SIG-M5 treated with dmso at 0.1 percent for 504 hours (cell line): Measurements from ENCODE around the gene MMP13.
"Not testable (repeated sequence)": the region's sequence is repeated elsewhere in the genome, so short reads cannot be mapped to it uniquely, and the experiment has no call there.

Source experiments
- DNase-seq: peaks from one replicate; lab custom pipeline; 2025; ENCODE audit not compliant: unreplicated experiment; lab: John Stamatoyannopoulos, UW

The MMP13 gene

DNA sequence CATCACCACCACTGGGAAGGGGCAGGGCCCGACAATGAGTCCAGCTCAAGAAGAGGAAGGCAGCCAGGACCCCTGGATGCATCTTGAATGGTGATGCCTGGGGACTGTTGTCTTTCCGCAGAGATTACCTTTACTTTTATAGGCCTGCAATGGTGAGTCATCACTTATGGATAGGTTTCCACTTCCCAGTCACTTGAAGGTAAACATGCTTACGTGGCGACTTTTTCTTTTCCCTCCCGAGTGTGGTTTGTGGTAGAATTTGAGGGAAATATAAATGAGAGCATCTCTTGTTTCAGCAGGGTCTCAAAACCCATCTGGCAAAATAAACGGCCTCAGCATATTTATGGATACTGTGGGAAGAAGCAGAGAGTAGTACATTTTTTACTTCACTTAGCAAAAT is at the start of gene MMP13:
TSS of gene MMP13 (minus strand) at position 109 of the 400 bp plus-strand sequence. CDS start at position 82, 27 bp downstream.
- no peak for DNase-seq

DNA sequence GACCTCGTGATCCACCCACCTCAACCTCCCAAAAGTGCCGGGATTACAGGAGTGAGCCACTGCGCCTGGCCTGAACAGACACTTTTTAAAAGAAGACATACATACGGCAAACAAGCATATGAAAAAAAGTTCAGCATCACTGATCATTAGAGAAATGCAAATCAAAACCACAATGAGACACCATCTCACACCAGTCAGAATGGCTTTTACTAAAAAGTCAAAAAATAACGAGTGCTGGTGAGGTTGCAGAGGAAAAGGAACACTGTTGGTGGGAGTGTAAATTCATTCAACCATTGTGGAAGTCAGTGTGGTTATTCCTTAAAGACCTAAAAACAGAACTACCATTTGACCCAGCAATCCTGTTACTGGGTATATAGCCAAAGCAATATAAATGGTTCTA is 48.7 kb upstream of the MMP13 start:
- not testable (repeated sequence) for DNase-seq

DNA sequence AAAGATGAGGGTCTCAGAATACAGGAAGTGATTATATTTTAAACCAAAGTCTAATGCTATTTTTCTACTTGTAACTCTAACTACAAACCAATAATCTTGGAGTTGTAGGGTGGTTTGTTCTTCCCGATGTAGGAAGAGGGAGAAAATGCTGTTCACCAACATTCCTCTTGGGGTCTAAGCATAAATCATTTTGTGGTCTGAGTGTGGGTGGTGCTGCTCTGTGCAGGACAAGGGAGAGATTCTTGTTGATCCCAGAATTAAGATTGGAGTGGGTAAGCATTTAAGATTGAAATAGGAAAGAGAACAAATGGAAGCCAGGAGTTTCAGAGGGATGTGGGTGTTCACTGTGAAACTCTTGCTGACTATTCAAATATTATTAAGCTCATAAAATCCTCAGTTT is 38.6 kb upstream of the MMP13 start:
- no peak for DNase-seq

DNA sequence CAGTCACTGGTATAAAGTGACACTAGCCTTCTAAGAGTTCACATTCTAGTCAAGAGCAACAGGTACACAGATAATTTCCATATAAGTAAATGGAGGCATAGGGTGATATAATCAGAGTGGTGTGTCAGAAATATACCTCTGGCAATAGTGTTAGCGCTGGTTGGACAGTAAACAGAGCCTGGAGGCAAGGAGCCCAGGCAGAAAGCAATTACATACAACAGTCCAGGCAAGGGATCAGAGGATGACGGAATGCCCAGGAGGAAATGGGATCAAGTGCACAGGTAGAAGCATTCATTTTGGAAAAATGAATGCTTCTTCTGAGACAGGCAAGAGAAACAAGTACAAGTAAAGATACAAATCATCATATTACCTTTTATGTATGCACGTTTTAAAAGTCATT is 36.2 kb upstream of the MMP13 start:
- no peak for DNase-seq

DNA sequence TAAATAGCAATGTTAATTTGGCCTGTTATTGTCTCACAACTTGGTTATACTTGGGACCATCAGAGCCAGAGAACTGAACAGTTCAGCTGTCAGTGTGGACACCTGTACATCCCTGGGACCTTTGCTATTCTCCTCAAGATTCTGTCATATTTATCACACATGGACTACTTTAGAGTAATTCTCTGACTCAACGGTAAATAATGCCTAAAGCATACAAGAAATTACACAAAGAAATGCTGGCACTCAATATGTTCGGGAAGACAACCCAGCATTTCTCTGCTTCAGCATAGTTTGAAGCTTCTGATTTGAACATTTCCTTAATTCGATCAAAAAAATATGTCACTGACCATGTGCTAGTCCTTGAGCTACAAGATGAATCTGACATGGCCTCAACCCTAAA is 34.6 kb upstream of the MMP13 start:
- DNase-seq, result no peak

DNA sequence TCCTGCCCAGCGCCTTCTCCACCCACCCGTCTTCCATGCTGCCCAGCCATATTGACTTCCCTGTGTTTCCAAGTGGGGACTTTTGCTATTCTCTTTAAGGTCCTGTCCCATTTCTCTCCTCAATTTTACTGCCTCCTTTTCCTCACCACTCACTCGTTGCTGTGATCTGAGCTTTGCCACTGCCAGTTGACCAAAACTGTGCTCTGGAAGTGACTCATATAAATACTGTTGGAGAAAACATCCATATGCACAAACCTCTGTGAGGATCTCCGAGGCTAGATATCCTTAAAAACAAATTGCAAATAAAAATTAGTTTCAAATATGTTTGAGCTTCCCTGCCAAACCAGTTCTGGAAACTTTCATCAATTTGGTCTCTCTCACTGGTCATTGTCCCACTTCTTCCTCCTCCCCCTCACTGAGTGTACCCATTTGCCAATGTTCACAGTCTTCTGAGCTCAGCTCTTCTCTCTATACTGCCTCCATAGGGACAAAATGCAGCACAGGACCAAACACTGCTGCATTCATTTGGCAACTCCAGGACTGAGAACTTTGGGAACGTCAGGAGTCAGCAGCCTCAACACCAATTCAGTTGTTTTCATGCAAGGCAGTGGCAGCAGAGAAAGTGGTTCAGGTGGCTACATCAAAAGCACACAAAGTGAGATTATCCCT is 34.0 kb upstream of the MMP13 start:
- no peak for DNase-seq

DNA sequence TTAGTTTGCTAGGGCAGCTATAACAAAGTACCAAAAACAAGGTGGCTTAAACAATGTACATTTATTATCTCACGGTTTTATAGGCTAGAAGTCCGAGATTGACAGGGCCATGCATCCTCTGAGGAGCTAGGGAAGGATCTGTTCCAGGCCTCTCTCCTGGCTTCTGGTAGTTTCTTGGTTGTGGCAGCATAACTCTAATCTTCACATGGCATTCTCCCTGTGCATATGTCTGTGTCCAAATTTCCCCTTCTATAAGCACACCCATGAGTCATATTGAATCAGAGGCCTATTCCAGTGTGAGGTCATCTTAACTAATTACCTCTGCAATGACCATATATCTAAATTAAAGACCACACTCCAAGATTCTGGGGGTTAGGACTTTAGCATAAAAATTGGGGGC is 31.3 kb upstream of the MMP13 start:
- no peak for DNase-seq

DNA sequence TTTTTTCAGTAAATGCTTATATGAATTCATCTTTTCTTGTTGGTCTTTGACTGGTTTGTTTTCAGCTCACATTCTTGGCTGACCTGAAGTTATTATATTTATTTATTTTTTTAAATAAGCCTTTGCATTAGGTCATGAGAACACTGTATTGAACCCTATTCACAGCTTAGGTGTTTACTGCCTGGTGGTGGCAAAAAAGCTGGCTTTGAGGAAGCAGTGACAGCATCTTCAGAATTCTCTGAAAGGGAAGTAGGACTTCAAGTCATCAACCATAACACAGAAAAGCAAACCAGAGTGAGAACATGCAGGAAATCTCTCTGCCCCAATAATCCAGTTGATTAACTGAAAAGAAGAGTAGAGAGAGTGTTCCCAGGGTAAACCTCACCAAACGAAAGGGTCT is 30.3 kb upstream of the MMP13 start:
- no peak for DNase-seq

DNA sequence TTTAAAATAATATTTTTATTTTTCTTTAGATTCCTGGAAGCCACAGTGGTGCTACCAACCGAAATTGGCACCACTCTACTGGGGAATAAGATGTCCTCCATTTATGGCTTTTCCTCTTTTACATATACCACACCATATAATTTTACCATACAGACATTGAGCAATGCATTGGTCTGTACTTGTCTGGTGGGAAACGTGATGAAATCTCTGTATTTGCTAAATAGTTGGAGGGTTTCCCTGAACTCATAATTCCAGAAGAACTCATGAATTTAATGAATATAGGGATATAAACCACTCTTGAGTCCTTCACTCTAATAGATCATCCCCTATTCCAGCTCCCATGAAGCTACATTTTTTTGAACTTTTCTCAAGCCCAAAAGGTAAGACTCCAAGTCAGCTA is 28.0 kb upstream of the MMP13 start:
- DNase-seq, result peak; percentile 1

DNA sequence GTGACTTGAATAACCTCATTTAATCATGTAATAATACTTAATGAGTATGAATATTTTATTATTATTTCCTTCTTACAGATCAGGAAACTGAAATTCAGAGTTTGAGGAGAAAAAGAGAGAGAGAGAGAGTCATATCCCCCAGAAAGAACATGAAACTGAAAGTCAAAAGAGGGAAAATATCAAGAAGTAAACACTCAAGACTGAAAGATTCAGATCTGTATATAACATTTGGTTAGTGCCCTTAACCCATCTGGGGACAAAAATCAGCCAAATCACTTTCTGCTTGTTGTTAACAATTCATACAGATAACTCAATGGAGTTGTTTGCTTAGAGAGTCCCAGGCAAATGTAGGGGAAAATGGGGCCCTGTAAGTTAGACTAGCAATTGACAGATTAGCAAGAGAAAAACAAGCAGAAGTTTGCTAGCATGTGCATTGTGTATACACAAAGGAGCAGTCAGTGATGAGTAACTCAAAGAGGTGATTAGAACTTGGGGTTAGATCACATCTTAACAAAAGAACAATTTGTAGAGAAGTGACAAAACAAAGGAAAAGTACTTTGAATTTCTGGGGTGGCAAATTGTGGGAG is 25.9 kb upstream of the MMP13 start:
- DNase-seq, result no peak

DNA sequence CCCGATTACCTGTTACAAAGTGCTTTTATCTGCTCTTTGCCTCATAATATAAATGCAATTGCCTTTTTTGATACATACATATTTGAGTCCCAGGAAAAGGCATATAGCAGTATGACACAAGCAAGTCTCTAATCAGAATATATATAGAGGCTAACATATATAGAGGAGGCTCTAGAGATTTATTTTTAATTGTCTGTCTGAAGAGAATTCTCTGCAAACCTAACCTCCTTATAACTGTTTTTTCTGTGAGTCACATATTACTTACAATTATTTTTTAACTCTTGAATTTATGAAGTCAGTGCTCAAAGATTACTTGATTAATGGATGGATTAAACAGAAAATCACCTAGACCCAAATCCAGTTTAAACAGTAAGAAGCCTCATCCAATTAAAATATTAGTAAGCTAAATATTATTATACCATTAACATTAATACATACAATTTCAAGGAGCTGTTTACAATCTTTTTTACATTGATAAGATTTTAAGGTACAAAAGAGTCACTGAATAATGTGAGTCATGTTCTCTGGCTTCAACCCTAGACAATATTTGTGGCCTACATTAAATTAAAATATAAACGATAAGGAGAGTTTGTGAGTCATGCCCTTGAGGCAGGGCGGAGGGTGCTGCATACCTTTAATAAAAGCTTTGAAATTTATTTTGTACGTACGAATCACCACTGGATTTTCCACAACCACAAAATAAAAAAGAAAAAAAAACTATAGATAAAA is 19.2 kb upstream of the MMP13 start:
- no peak for DNase-seq

DNA sequence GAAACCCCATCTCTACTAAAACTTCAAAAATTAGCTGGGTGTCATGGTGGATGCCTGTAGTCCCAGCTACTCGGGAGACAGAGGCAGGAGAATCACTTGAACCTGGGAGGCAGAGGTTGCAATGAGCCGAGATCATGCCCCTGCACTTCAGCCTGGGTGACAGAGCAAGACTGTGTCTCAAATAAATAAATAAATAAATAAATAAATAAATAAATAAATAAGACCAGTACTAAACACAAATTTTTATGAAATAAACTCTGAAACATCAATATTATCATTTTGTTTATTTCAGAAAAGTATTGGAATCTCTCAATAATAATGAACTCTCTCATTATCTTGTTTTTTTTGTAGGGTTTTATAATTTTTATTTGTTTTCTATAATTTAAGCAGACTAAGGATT is 18.2 kb upstream of the MMP13 start:
- not testable (repeated sequence) for DNase-seq

DNA sequence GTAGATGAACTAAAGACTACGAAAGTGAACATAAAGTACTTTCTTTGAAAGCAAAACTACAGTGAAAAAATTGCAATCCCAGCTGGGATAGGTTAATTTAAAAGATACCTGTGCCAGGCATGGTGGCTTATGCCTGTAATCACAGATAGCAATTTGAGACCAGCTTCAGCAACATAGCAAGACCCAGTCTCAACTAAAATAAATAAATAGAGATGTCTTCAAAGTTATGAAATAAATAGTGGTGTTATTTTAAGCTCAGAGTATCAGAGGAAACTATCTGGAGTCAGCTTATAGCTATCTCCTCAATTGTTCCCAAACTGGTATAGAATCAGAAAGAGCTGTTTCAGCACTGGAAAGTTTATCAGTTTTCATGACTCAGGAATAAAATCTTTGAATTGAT is 17.3 kb upstream of the MMP13 start:
- DNase-seq, result no peak

DNA sequence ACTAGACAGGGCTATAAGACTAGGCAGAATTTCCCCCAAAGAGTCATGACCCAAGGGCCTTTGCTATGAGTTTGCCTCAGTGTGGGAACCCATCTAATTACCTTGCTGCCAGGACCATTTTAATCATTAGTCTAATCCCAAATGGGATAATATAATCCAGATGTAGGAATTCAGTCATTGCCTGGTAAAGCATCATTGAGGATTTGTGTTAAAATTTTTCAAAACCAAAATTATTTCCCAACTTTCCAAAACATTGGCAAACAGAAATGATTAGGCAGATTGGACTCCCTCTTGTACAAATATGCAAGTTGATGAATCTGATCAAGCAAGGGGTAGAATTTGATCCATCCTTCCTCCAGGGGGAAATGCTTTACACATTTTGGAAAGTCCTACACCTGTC is 16.2 kb upstream of the MMP13 start:
- DNase-seq, result no peak

DNA sequence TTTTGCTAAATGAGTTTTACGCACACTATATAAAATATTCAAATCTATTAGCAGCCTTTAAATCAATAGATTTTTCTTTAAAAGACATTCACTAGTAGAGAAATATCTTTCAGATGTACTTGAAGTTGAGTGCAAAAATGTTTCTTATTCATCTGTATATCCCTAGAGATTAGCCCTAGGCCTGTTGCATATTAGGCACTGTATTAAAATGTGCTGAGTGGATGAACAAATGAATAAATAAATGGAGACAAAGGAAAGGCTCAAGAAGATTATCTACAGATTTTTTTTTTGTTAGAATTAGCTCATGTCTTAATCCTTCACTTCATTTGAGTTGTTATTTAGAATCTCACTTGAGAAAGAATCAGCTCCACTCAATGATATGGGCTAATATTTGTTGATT is 12.0 kb upstream of the MMP13 start:
- DNase-seq, result no peak

DNA sequence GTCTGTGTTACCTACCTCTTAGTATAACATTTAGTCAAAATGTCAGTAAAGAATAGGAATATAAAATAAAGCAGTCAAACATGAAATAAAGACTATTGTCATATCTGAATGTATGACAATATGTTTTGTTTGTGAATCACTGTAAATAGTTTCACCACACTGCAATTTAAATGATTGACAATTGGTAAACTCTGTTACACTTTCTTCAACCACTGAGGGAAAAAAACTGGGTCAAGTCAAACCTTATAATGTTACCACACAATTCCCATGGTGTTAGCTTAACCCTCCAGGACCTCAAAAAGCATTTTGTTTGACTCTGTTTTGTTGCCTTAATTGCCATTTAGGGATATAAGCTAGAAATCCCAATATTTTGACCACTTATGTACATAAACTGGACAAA is 10.5 kb upstream of the MMP13 start:
- DNase-seq, result no peak

DNA sequence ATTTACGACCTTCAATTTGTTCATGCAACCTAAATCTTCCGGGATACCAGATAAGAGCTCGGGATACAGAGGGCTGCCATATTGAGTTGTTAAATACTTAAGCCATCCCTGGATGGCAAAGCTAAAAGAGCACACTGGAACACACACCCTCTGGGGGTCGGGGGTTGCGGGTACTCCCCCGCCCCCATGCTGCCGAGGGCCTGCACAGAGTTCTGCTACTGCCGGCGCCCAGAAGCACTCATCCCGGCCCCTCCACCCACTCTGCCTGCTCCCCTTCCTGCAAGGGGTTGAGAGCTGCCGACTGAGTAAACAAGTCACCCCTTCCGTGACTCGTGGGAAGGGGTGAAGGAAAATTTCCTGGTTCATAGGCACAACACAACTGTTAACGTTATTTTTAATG is 9.3 kb upstream of the MMP13 start:
- DNase-seq, result no peak

DNA sequence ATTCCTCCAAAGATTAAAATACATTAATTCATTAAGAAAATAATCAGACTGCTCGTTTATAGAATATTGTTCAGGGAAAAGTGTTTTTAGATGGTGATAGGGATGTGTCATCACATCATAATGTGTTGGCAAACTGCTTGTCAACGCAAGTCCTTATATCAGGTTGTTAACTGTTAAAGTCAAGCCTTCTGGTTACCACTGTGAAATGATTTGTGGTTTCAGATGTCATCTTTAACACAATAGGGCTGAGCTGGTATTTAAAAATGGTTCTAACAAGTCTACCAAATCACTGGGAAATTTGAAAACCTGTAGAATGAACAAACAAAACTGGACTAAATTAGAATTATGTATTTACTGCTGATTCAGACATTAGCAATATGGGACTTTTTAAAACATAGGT is 2.4 kb upstream of the MMP13 start:
- no peak for DNase-seq

DNA sequence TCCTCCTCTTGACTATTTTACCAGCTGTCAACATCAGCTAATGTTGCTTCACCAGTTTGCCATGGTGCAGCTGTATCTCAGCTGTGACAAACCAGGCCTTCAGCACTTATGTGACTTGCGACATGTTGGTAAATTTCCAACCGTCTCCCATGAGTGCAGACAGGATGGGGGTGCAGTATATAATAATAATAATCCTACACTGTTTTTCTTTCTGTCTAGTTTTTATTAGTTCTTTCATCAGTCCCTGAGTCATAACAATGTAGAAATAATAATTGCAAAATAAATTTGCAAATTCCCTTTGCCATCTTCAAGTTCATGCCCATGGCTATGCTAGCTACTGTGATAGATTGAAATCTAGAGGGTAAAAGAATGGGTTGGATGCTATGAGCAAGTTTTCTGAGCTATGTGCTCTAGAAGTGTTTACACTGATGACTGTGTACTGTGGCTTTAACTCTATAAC is 4.9 kb downstream of the MMP13 start:
- DNase-seq, result peak; percentile 46

DNA sequence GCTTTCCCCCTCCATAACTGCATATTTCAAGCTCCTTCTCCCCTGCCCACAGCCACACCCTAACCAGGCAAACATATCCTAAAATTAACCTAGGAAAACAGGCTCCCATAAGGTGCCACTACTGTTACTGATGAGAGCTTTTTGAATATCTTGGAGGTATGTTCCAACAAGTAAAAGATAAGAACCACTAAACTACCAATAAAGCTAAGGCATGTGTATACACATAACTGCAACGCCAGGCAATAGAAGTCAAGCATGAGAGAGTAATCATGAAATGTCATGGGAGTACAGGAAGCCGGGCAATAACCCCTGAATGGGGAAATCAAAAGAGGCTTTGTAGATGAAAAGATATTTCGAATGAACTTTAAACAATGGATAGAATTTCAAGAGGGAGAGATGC is 9.3 kb downstream of the MMP13 start:
- DNase-seq, result no peak

DNA sequence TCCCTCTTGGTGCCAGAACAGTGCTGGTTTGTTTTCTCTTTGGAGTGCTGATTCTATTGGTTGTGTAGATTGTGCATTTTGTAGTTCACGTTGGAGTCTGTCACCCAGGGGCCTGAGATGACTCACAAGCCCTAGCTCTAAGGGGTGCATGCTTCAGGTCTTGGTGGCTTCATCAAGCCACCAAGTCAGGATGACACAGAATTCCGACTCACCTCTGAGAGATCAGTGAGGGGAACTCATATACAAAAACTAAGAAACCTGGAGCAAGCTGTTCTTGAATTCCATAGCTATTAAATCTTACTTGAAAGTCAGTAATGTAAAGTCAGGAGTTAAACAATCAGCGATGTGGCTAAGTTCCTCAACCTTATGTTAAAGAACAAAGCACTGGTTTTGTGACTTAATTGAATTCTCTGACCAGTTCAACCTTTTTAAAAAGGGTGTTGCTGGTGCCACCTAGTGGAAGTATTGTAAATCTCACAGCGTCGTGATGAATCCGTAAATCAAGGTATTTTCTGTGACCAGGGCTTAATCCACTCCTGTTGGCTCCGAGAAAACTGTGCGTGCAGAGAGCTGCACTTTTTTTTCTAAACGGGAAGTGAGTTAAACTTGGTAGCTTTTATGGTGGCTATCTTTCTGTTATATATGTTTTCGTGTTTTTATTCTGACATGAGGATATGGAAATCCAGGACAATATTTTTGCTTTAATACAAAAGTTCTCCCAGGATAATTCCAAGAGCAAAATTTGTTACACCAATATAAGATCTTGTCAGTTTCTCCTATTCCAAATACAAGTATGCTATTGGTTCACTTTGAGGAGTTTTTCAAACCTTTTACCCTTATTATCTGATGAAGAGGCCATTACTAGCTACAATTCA is 14.6 kb downstream of the MMP13 start:
- peak; percentile 47 for DNase-seq
